ENCODE data around the gene CFAP54.

DNA sequence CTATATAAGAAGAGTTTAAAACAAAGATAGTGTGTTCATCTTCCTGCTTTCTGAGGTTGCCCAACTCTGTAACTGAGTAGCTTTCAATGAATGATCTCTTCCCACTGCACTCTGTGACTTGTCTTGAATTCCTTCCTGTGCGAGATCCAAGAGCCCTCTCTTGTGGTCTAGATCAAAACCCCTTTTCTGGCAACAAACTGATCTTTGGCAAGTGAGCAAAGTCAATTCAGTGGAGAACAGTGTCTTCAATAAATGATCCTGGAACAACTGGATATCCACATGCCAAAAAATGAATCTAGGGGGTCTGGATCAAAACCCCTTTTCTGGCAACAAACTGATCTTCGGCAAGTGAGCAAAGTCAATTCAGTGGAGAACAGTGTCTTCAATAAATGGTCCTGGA lies 8.5 kb downstream of the CFAP54 start:
- TF ChIP-seq, protein P1, sequence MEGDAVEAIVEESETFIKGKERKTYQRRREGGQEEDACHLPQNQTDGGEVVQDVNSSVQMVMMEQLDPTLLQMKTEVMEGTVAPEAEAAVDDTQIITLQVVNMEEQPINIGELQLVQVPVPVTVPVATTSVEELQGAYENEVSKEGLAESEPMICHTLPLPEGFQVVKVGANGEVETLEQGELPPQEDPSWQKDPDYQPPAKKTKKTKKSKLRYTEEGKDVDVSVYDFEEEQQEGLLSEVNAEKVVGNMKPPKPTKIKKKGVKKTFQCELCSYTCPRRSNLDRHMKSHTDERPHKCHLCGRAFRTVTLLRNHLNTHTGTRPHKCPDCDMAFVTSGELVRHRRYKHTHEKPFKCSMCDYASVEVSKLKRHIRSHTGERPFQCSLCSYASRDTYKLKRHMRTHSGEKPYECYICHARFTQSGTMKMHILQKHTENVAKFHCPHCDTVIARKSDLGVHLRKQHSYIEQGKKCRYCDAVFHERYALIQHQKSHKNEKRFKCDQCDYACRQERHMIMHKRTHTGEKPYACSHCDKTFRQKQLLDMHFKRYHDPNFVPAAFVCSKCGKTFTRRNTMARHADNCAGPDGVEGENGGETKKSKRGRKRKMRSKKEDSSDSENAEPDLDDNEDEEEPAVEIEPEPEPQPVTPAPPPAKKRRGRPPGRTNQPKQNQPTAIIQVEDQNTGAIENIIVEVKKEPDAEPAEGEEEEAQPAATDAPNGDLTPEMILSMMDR (IDR thresholded peaks at IDR 0.05) = no peak
- TF ChIP-seq POLR2A (IDR thresholded peaks at IDR 0.05) = no peak
